Upper lobe of left lung (tissue), 6 donors: ENCODE measurements around the gene TSNAX. TPM values are rescaled to one million over a fixed set of nuclear protein-coding genes. Genes with fewer than 3 reads are reported as not detected.

Source experiments
- ATAC-seq, 2 donors: fragments of 200-7000 bp; cut with Tn5 transposase; one replicate each; pipeline ENCODE4 v1.9.1; 2022; ENCODE audit warnings: mild to moderate bottlenecking in 2 of 2, moderate library complexity in 2 of 2; ENCODE audit not compliant: low FRiP score in 2 of 2
- DNase-seq, 2 donors: peaks; one replicate each; pipeline ENCODE4 v3.0.0-alpha.2; 2019 to 2020
- H3K27ac ChIP-seq, 4 donors: fragments of 200-600 bp; sonication (generic); one replicate each; pipeline ENCODE4 v1.5.1; 2016 to 2019
- H3K27me3 ChIP-seq, 4 donors: fragments of 200-600 bp; sonication (generic); one replicate each; pipeline ENCODE4 v1.5.1; 2017 to 2019
- H3K36me3 ChIP-seq, 4 donors: fragments of 200-600 bp; sonication (generic); one replicate each; pipeline ENCODE4 v1.5.1; 2016 to 2019
- H3K4me1 ChIP-seq, 4 donors: fragments of 200-600 bp; sonication (generic); one replicate each; pipeline ENCODE4 v1.5.1; 2018 to 2019
- H3K4me3 ChIP-seq, 4 donors: fragments of 200-600 bp; sonication (generic); one replicate each; pipeline ENCODE4 v1.5.1; 2017 to 2019; ENCODE audit warnings: mild to moderate bottlenecking in 2 of 4, moderate library complexity in 1 of 4
- H3K9me3 ChIP-seq, 4 donors: fragments of 200-600 bp; sonication (generic); one replicate each; pipeline ENCODE4 v1.5.1; 2018 to 2019
- EP300 ChIP-seq, 4 donors: sonication (generic); formaldehyde crosslinking; IDR thresholded peaks; one replicate each; pipeline ENCODE4 v1.5.1; 2017; ENCODE audit warnings: antibody characterized with exemption in 4 of 4, control low read depth in 2 of 4
- POLR2A ChIP-seq, 4 donors: fragments of 450-650 bp; IDR thresholded peaks; one replicate each; pipeline ENCODE4 v1.5.1; 2016 to 2017; ENCODE audit warnings: antibody characterized with exemption in 4 of 4, mild to moderate bottlenecking in 2 of 4
- POLR2AphosphoS5 ChIP-seq, 2 donors: sonication (generic); formaldehyde crosslinking; IDR thresholded peaks; one replicate each; pipeline ENCODE4 v1.5.1; 2017; ENCODE audit warnings: antibody characterized with exemption in 2 of 2
- WGBS, 2 donors: methylation state at CpG; one replicate each; pipeline ENCODE4 v1.1.5; 2017 to 2018; 5-methylcytosine and 5-hydroxymethylcytosine counted together
- total RNA-seq, 6 donors: library from RNA; depleted of rRNA in 4 of 6; stranded (reverse); fragments of >200 nt in 4 of 6; gene quantifications; one replicate each; pipeline versions ENCODE4 v1.1.0 to v1.2.1, GENCODE V29; 2016 to 2021
- TF ChIP-seq, protein P1 (sequence below), 6 experiments: fragments of 450-650 bp in 4 of 6; fragments of 200-600 bp in 2 of 6; sonication (generic) in 2 of 6; IDR thresholded peaks; one replicate each; pipeline ENCODE4 v1.5.1; 2016 to 2019; ENCODE audit warnings: antibody characterized with exemption in 6 of 6
- donor health status: DM: no; HTN: no; CAD: no; lungs with moderate emphysema.
- donor health status: DM: no; HTN: yes; CAD: no; lungs with severe emphysema.

Gene TSNAX
- total RNA-seq, 6 donors from 2014 or later = 6.3 to 39.7 (median 24.6) TPM

DNA sequence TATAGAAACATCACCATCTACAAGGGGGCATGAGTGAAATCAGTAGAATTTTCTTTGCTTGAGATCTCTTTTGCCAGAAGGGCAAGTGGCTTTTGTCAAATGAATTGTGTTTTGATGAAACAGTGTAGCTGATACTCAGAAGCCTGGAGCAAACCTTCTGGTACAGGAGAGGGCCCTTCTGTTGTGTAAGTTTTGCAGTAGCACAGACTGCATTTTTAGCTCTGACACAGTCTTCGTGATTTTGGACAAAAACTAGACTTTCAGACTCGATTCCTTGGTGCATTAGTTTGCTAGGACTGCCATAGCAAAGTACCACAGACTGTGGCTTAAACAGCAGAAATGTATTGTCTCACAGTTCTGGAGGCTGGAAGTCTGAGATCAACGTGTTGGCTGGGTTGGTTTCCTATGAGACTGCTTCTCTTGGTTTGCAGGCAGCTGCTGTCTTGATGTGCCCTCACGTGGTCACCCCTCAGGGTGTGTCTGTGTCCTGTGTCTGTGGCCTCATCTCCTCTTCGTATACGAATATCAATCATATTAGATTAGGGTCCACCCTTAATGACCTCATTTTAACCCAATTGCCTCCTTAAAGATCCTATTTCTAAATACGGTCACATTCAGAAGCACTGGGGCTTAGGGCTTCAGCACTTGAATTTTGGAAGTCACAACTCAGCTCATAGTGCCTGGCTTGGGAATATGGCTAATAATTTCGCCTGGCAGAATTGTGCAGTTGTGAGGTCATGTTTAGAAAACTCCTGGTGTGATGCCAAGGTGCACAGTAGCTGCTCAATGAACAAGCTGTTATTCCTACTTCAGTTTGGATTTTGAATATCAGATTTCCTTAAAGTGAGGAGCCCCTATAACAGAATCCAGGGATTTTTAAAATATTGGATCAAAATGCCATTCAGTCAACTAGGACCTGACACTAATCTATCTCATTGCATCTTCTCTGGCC lies 77.0 kb downstream of the TSNAX start:
- DNase-seq (no peak), ATAC-seq (peak in 1 of 2 donors; percentile 80)
- no peaks in the 10 kb centered on the region for H3K27me3 ChIP-seq
- no peak overlapping the region for H3K27ac ChIP-seq
- H3K9me3 ChIP-seq = no peaks in the 10 kb centered on the region
- H3K4me3 ChIP-seq = no peak overlapping the region
- WGBS, 2 donors = 57 to 69% methylated on average over 7 to 8 of the region's 8 CpGs
- H3K4me1 ChIP-seq = peaks cover 0 to 17% (median 6%) of the 10 kb centered on the region in 4 donors
- H3K36me3 ChIP-seq = no peaks in the 10 kb centered on the region
- TF ChIP-seq POLR2A (IDR thresholded peaks at IDR 0.05) (no peak), POLR2AphosphoS5 (IDR thresholded peaks at IDR 0.05) (no peak), EP300 (IDR thresholded peaks at IDR 0.05) (no peak)
- TF ChIP-seq, protein P1, sequence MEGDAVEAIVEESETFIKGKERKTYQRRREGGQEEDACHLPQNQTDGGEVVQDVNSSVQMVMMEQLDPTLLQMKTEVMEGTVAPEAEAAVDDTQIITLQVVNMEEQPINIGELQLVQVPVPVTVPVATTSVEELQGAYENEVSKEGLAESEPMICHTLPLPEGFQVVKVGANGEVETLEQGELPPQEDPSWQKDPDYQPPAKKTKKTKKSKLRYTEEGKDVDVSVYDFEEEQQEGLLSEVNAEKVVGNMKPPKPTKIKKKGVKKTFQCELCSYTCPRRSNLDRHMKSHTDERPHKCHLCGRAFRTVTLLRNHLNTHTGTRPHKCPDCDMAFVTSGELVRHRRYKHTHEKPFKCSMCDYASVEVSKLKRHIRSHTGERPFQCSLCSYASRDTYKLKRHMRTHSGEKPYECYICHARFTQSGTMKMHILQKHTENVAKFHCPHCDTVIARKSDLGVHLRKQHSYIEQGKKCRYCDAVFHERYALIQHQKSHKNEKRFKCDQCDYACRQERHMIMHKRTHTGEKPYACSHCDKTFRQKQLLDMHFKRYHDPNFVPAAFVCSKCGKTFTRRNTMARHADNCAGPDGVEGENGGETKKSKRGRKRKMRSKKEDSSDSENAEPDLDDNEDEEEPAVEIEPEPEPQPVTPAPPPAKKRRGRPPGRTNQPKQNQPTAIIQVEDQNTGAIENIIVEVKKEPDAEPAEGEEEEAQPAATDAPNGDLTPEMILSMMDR (IDR thresholded peaks at IDR 0.05) = no peak

DNA sequence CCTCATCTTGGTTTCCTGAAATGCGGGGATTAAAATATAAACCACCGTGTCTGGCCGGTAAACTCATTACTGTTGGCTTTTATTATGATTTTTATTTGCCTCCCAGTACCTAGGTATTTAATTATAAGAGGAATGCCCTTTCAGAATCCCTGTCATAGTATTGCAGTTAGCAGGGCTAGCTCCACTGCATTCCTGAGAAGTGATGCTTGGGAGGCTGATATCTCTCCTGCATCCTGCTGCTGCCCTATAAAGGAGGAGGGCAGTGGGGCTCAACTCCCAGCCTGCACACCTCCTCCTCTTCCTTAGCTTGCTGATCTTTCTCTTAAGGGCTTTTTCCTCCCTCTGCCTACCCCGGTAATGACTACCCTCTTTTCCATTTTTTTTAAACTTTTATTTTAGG lies 78.2 kb downstream of the TSNAX start:
- Histone ChIP-seq H3K27ac (no peak overlapping the region), H3K36me3 (no peaks in the 10 kb centered on the region), H3K9me3 (no peaks in the 10 kb centered on the region), H3K4me3 (no peak overlapping the region), H3K27me3 (no peaks in the 10 kb centered on the region), H3K4me1 (peaks cover 2 to 10% (median 6%) of the 10 kb centered on the region in 4 donors)
- no peak for DNase-seq
- WGBS, 2 donors = 75 to 89% methylated on average over 4 of the region's 4 CpGs
- ATAC-seq = no peak
- TF ChIP-seq, protein P1 (IDR thresholded peaks at IDR 0.05) = no peak
- TF ChIP-seq EP300 (IDR thresholded peaks at IDR 0.05) (no peak), POLR2A (IDR thresholded peaks at IDR 0.05) (no peak), POLR2AphosphoS5 (IDR thresholded peaks at IDR 0.05) (no peak)

DNA sequence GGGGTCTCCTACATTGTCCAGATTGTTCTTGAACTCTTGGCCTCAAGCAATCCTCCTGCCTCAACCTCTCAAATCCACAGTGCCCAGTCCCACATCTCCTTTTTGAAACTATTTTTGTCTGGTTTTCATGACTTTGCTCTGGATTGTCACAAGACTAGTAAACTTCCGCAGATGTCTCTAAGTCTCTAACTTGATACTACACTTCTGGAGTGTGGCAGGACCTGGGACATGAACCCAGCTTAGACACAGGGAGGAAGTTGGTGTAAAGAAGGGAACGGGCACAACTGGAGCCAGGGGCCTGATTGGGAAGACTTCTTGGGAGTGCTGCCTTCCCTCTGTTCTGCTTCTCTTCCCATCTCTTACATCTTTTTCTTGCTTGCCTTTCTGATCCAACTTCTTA lies 81.9 kb downstream of the TSNAX start:
- H3K4me3 ChIP-seq = no peak overlapping the region
- ATAC-seq (peak in 1 of 2 donors; percentile 38), DNase-seq (no peak)
- H3K27ac ChIP-seq = no peak overlapping the region
- 65 to 81% methylated on average over 2 of the region's 2 CpGs for WGBS, 2 donors
- no peaks in the 10 kb centered on the region for H3K36me3 ChIP-seq
- TF ChIP-seq EP300 (IDR thresholded peaks at IDR 0.05) (no peak), POLR2AphosphoS5 (IDR thresholded peaks at IDR 0.05) (no peak), POLR2A (IDR thresholded peaks at IDR 0.05) (no peak)
- TF ChIP-seq, protein P1 (IDR thresholded peaks at IDR 0.05) = no peak
- no peaks in the 10 kb centered on the region for H3K9me3 ChIP-seq
- H3K4me1 ChIP-seq = peaks cover 0 to 22% (median 16%) of the 10 kb centered on the region in 4 donors
- no peaks in the 10 kb centered on the region for H3K27me3 ChIP-seq

DNA sequence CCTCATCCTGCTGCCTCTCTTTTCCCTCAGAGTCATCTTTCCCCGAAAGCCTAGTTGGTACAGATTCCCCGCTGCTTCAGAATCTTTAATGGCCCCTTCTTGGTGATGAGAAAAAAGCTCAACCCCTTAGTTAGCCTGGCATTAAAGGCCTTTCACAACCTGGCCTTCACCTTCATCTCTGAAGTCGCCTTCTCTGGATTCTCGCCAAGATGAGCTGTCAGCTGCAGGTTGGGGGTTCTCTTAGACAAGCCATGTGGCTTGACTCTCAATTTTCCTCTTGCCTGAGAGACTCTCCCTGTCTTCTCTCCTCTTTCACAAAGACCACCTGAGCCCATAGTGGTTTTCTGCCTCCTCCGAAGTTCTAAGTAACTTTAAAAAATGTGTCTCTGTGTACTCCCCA lies 82.6 kb downstream of the TSNAX start:
- WGBS, 2 donors = 81 to 94% methylated on average over 5 of the region's 5 CpGs
- Histone ChIP-seq H3K27me3 (no peaks in the 10 kb centered on the region), H3K4me1 (peaks cover 0 to 22% (median 16%) of the 10 kb centered on the region in 4 donors), H3K36me3 (no peaks in the 10 kb centered on the region), H3K9me3 (no peaks in the 10 kb centered on the region), H3K27ac (no peak overlapping the region), H3K4me3 (no peak overlapping the region)
- TF ChIP-seq POLR2AphosphoS5 (IDR thresholded peaks at IDR 0.05) = no peak
- no peak for TF ChIP-seq EP300 (IDR thresholded peaks at IDR 0.05)
- TF ChIP-seq, protein P1 (IDR thresholded peaks at IDR 0.05) = no peak
- no peak for TF ChIP-seq POLR2A (IDR thresholded peaks at IDR 0.05)
- DNase-seq (no peak), ATAC-seq (no peak)
